NCI-H2196 treated with DMSO at 0.1 percent for 48 hours (cell line): ENCODE results near the gene TMPRSS9.

Source experiments
- DNase-seq: peaks from one replicate; lab custom pipeline; 2025; ENCODE audit not compliant: unreplicated experiment; lab: John Stamatoyannopoulos, UW

Gene TMPRSS9

GRCh38 chr19:2432131-2432848, 72.2 kb downstream of the TMPRSS9 start:
- DNase-seq: no peak

- DNase-seq: no peak
Measured at GRCh38 chr19:2433854-2434253, 73.8 kb downstream of the TMPRSS9 start.

GRCh38 chr19:2434267-2434666, 74.2 kb downstream of the TMPRSS9 start:
- no peak for DNase-seq

GRCh38 chr19:2434721-2435265, 74.7 kb downstream of the TMPRSS9 start:
- DNase-seq: no peak

- no peak for DNase-seq
Measured at GRCh38 chr19:2436384-2436783, 76.3 kb downstream of the TMPRSS9 start.

GRCh38 chr19:2436926-2437325, 76.9 kb downstream of the TMPRSS9 start:
- no peak for DNase-seq

- DNase-seq: no peak
Measured at GRCh38 chr19:2438178-2438577, 78.1 kb downstream of the TMPRSS9 start.

- DNase-seq: no peak
Measured at GRCh38 chr19:2440515-2440914, 80.5 kb downstream of the TMPRSS9 start.

GRCh38 chr19:2441096-2441752, 81.2 kb downstream of the TMPRSS9 start:
- DNase-seq: no peak

- DNase-seq: no peak
Measured at GRCh38 chr19:2443116-2443784, 83.2 kb downstream of the TMPRSS9 start.

- no peak for DNase-seq
Measured at GRCh38 chr19:2443785-2444182, 83.7 kb downstream of the TMPRSS9 start.

- DNase-seq: no peak
Measured at GRCh38 chr19:2444251-2445002, 84.4 kb downstream of the TMPRSS9 start.

GRCh38 chr19:2446381-2446780, 86.3 kb downstream of the TMPRSS9 start:
- peak; percentile 11 for DNase-seq

GRCh38 chr19:2449019-2449418, 89.0 kb downstream of the TMPRSS9 start:
- no peak for DNase-seq

GRCh38 chr19:2451138-2451537, 91.1 kb downstream of the TMPRSS9 start:
- no peak for DNase-seq

- no peak for DNase-seq
Measured at GRCh38 chr19:2451741-2452140, 91.7 kb downstream of the TMPRSS9 start.

- DNase-seq: no peak
Measured at GRCh38 chr19:2453431-2454025, 93.5 kb downstream of the TMPRSS9 start.

GRCh38 chr19:2454199-2454961, 94.3 kb downstream of the TMPRSS9 start:
- no peak for DNase-seq

GRCh38 chr19:2454962-2455850, 95.1 kb downstream of the TMPRSS9 start:
- DNase-seq: no peak
